GM19099 (cell line): ENCODE measurements around the gene SSTR3.

ENCODE experiments used
- POLR2A ChIP-seq: IDR thresholded peaks from 3 replicates; pipeline ENCODE4 v1.6.1; 2011; ENCODE audit warnings: low read depth; ENCODE audit not compliant: insufficient read length; ENCODE audit errors: extremely low read depth

Gene SSTR3

DNA sequence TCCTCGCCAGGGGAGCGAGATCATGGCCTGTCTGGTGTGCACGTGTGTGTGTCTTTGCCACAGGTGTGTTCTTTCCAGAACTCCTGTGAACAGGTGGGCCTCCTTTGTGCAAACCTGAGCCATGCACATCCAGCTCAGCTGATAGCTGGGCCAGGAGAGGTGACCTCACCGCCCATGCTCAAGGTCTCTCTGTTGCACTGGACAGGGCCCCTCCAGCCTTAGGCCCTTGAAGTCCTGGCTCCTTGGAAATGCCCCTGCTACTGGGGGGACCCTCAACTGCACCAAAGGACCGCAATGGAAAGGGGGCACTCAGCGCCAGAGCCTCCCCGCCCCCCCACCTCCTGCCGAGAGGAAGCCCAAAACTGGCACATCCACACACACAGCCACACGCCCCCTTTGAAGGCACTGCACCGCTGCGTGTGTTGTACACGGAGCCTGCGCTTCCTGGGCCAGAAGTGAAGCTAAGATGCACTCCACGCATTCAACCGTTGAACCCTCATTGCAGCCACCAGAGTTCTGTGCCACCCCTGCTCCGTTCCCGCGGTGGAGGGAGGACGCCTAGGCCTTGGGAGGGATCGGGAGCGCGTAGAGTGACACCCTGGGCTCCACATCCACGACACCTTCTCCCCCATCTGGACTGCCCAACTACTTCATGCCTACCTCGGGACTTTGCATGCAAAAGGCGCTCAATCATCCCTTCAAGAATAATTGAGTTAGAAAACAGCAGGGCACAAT lies 46.2 kb downstream of the SSTR3 start:
- TF ChIP-seq POLR2A = no peak

DNA sequence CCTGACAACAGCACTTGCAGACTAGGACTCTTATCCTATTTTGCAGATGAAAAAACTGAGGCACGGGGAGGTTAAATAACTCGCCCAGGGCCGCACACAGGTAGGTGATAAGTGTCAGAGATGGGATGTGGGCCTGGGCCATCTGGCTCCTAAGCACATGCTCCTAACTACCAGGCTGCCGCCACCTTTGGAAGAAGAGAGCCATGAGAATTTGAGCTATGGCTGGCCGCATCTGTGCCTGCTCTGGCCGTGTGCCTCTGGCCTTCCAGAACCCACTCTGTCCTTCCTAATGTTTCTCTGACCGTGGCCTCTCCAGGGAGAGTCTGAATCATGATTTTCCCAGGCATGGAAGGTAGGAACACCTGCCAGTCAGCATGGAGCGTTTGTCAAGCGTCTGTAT lies 47.2 kb downstream of the SSTR3 start:
- no peak for TF ChIP-seq POLR2A

DNA sequence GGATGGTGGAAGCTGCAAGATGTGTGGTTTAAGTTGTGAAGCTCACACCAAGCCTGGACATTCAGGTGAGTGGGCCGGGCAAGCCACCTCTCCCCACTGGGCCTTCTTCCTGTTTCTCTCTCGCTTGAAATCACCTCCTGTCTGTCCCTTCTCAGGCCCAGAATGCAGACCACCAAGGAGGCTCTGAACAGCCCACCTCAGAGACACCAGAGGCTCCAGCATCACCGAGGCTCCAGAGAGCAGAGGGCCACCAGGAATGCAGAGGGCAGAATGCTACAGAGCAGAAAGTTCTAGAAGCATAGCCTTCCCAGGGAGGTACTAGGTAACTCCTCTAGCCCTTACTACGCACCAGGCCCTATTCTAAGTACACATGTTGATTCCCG lies 47.8 kb downstream of the SSTR3 start:
- no peak for TF ChIP-seq POLR2A

DNA sequence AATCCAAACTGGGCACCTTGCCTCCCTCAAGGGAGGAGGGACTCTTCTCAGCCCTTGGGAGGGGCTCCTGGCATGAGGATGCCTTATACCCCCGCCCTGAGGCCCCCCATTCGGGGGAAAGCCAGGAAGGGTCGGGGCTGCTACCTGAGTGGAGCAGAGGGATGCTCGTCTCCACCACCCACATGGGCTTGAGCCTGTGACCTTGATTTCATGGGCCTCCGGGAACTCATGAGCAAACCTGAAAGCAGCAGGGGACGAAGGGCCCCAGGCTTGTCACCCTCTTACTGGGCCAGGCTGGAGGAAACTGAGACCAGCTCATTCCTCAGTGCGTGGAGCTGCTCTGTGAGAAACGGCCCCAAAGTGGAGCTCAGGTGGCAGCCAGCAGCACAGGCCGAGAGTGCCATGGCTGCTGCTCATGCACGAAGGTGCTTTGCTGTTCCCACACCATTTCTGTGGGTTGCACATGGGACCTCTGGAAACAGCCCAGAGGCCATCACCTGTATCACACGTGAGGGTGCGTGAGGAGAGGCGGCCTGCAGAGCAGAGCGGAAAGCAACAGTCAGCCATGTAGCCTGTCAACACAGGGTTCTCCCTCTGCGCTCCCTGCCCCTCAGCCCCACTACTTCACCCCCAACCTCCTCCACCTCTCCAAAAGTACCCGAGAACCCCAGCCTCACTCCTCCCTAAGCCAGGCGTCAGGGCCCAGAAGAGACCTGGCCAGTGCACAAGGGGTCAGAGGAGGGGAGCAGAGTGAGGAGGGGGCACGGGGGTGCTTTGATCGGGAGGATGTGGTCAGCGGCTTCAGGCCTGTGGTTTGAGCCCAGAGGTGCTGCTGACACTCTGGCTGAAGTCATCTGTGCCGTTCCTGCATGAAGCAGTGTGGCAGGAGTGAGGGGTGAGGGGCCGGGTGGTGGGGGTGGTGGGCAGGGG lies 48.4 kb downstream of the SSTR3 start:
- TF ChIP-seq POLR2A = peak; percentile 65

DNA sequence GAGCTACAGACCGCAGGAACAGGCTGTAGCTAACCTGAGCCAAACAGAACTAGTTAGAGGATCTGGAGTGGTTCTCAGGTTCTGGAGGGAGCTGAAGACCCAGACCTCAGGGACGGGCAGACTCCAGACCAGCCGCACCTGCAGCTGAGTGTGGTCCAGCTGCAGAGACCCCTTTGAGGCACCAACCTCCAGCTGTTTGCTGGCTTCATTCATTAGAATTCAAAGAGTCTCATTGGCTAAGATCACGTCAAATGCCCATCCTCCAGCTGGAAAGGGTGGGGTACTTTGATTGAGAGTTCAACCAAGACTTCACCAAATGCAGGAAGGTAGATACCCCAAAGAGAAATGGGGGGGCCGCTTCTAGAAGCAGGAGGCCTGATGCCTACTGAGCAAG lies 49.2 kb downstream of the SSTR3 start:
- no peak for TF ChIP-seq POLR2A

DNA sequence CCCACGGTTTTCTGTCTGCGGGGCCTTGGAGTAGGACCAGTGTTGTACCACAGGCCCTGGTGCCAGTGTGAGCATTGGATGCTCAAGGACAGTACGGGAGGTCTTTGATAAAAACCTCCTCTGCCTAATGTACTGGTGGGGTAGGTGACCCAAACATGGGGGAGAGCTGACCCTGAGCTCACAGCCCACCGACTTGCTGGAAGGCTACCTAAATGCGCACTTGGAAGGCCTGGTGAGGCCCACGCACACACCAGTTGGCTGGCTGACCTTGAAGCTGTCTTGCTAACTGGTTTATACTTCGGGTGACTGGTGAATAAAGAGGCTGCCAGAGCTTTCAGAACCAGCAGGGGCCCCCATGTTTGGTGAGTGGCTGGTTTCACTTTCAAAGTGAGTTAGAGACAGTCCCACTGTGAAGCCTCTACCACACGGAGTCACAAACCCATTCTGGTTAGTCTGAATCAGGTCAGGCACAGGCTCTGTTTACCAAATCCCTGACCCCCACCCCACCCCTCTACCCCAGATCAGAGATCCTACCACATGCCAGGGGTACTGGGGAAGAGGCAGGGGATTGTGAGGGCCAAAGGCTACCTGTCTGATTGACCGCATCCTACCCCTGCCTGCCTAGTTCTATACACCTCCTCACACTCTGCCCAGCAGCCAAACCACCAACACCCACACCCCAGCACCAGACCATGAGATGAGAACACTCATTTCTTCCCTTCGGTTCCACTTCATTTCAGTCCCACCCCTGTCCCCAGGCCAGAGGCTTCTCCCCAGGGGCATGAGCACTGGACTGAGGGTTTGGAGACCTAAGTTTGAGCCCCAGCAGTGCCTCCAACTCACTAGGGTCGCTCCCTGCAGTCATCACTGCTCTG lies 49.8 kb downstream of the SSTR3 start:
- peak; percentile 67 for TF ChIP-seq POLR2A

DNA sequence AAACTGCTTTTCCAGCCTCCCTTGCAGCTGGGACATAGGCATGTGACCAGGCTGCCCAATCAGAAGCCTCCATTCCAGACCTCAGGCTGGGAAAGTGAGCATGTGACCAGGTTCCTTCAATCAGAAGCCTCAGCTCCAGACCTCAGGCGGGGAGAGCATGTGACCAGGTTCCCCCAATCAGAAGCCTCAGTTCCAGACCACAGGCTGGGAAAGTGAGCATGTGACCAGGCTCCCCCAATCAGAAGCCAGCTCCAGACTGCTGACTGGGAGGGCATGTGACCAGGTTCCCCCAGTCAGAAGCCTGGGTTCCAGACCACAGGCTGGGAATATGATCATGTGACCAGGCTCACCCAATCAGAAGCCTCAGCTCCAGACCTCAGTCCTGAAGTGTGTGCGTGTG lies 50.8 kb downstream of the SSTR3 start:
- no peak for TF ChIP-seq POLR2A

DNA sequence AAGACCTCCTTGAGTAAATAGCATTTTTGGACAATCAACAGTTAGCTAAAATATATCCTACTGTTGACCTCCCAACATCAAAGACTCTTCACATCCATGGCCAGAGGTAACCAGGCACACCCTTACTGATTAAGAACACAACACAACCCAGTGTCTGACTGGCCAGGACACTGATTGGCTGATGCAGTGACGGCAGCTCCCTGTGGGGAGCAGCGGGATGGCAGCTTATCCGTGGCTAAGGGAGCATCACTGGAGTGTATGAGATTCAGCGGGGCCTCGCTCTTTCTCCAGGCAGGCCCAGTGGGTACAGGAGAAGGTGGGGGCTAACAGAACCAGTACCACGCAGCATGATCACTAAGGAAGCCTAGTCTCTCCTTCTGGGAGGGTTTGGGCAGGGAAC lies 52.2 kb downstream of the SSTR3 start:
- no peak for TF ChIP-seq POLR2A

DNA sequence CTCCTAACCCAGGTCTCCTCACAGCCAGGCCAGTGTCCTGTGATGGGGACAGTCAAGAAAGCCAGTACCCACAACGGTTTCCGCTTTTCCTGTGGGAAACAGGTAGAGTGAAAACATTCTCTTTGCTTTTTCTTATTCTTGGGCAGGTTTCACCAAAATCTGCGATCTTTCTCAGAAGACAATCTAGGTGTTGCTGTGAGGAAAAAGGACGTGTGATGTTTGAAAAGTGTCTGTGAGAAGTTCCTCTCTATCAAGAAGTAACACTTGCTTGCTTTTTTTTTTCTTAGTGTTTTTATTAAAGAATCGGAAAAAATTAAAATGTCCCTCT lies 53.4 kb downstream of the SSTR3 start:
- TF ChIP-seq POLR2A = no peak

DNA sequence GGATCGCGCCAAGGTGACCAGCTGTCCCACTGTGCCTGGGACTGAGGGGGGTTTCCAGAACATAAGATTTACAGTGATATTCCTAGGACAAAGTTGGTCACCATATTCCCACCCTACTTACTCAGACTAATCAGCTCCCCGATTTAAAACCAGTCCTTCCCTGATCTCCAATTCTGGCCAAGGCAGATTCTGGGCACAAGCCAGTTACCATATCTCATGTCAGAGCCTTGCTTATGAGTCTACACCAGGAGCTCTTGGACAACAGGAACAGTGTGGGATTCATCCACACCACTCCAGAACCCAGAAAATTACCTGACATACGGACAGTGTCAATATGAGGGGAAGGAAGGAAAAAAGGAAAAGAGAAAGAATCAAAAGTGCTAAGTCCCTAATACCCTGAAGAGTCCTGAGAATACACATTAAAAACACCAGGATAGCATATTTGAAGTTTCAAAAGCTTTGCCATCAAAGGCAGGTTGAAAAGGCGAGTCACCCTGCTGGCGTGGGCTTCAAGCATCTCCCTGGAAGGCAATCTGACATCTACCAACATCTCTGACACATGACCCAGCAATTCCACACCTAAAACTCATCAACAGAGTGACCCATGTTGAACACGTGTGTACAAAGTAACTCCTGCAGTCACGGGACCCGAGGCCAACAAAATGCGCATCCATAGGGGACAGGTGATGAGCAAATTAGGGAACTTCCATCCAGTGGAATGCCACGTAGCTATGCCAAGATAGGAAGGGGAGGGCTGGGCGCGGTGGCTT lies 54.6 kb downstream of the SSTR3 start:
- TF ChIP-seq POLR2A = no peak

DNA sequence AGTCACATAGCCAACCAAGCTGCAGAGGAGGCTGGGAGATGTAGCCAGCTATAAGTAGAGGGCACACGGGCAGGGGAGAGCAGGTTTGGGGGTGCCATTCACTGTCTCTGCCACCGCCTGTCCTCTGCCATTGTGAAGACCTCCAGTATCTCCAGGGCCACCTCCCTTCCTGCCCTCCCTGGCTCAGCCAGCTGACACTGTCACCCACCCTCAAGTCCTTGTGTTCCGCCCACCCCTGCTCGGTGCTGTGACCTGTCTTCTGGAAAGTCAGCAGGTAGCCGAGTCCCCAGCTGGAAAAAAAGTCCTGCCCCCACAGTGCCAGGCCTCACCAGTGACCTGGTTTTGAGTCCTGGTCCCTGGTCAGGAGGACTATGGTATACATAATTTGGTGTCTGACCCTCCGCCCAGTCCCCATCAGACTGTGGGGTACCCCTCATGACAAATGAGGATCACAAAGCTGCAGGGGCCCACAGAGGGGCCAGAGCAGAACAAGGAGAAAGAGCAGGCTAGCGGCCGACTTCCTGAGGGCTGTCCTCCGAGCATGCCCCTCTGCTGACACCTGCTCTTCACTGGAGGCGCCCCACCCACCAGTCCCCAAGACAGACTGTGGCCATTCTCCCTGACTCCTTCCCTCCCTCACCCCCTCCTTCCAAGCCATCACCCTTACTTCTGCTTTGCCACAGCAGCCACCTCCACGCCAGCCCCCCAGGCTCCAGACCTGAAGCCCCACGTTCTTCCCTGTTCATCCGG lies 55.4 kb downstream of the SSTR3 start:
- no peak for TF ChIP-seq POLR2A

DNA sequence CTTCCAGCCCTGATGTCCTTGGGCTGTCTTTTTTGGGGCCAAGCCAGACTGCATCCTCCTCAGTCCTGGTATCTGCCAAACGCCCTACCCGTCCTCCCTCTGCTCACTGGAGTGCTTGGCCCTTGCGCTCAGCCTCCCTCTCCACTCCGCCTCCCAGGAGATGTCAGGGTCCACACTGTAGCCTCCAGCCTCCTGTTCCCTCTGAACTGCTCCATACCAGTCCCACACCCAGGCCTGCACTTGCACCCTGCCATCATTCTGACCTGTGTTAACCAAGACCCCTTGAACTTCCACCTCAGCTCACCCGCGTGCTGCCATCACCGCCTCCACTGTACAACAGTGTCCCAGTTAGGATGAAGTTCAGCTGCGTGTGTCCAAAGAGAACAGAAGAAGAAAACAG lies 56.3 kb downstream of the SSTR3 start:
- TF ChIP-seq POLR2A = no peak

DNA sequence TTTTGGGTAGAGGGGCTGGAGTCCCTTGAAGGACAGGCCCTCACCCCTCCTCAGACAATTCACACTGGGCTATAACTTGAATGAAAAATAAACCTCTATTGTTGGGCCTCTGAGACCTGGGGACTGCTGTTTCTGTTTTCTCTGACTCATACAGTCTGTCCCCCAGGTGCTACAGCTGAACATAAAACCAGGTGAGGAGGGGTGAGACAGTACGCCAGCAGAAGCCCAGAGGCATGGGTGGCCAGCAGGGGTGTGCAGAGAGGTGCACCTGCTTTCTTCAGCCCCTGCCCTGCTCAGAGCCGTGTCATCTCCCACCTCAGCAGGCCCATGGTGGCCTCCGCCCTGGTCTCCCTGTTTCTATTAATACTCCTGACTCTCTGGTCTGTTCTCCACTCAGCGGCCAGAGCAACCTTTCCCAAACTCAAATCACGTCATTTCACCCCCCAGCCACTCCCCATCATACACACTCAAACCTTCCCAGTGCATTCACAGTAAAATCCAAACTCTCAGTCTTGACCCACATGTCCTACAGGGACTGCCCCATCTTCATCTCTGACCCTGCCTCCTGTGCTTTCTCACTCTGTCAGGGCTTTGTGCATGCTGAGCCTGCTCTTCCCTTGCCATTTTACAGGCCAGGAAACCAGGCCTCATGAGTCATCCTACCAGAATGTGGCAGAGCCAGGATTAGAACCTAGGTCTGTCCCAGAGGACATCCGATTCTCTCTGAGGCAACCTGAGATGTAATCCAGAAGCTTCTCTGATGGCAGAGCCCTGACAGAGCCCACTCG lies 57.2 kb downstream of the SSTR3 start:
- no peak for TF ChIP-seq POLR2A
